ENCODE results near the gene DIAPH3. TPM values are rescaled to one million over a fixed set of nuclear protein-coding genes. Genes with fewer than 3 reads are reported as not detected.

DIAPH3 gene
- total RNA-seq, 1 experiment from 2014 or later: 24.8 TPM

GRCh38 chr13:59975807-59976435, 187.8 kb downstream of the DIAPH3 start:
- Histone ChIP-seq H3K4me3 (no peak overlapping the region), H3K9me3 (no peaks in the 10 kb centered on the region), H3K27me3 (no peaks in the 10 kb centered on the region), H3K36me3 (peaks cover 11% of the 10 kb centered on the region)
- DNase-seq: no peak

GRCh38 chr13:59970847-59971246, 192.9 kb downstream of the DIAPH3 start:
- Histone ChIP-seq H3K9me3 (no peaks in the 10 kb centered on the region), H3K27me3 (no peaks in the 10 kb centered on the region), H3K4me3 (no peak overlapping the region), H3K36me3 (peaks cover 17% of the 10 kb centered on the region)
- no peak for DNase-seq

GRCh38 chr13:59963827-59964226, 199.9 kb downstream of the DIAPH3 start:
- Histone ChIP-seq H3K9me3 (no peaks in the 10 kb centered on the region), H3K27me3 (no peaks in the 10 kb centered on the region), H3K4me3 (no peak overlapping the region), H3K36me3 (no peaks in the 10 kb centered on the region; the same call in 1 of the 2 replicates)
- no peak for DNase-seq

GRCh38 chr13:59963383-59963782, 200.3 kb downstream of the DIAPH3 start:
- Histone ChIP-seq H3K36me3 (no peaks in the 10 kb centered on the region; the same call in 1 of the 2 replicates), H3K27me3 (no peaks in the 10 kb centered on the region), H3K9me3 (no peaks in the 10 kb centered on the region), H3K4me3 (no peak overlapping the region)
- no peak for DNase-seq

GRCh38 chr13:59962343-59962742, 201.4 kb downstream of the DIAPH3 start:
- H3K4me3 ChIP-seq: no peak overlapping the region
- no peak for DNase-seq
- no peaks in the 10 kb centered on the region for H3K27me3 ChIP-seq
- H3K36me3 ChIP-seq: peaks cover 5% of the 10 kb centered on the region; the same call in 1 of the 2 replicates
- H3K9me3 ChIP-seq: no peaks in the 10 kb centered on the region

GRCh38 chr13:59960683-59961082, 203.0 kb downstream of the DIAPH3 start:
- H3K36me3 ChIP-seq: peaks cover 13% of the 10 kb centered on the region
- no peaks in the 10 kb centered on the region for H3K27me3 ChIP-seq
- H3K9me3 ChIP-seq: no peaks in the 10 kb centered on the region
- no peak for DNase-seq
- no peak overlapping the region for H3K4me3 ChIP-seq

- H3K36me3 ChIP-seq: peaks cover 14% of the 10 kb centered on the region
- H3K4me3 ChIP-seq: no peak overlapping the region
- no peak for DNase-seq
- no peaks in the 10 kb centered on the region for H3K9me3 ChIP-seq
- no peaks in the 10 kb centered on the region for H3K27me3 ChIP-seq
Measured at GRCh38 chr13:59957438-59957837, 206.3 kb downstream of the DIAPH3 start.

GRCh38 chr13:59954601-59955000, 209.1 kb downstream of the DIAPH3 start:
- Histone ChIP-seq H3K9me3 (no peaks in the 10 kb centered on the region), H3K36me3 (peaks cover 14% of the 10 kb centered on the region), H3K4me3 (no peak overlapping the region), H3K27me3 (no peaks in the 10 kb centered on the region)
- DNase-seq: no peak

- no peaks in the 10 kb centered on the region for H3K27me3 ChIP-seq
- H3K9me3 ChIP-seq: no peaks in the 10 kb centered on the region
- H3K4me3 ChIP-seq: no peak overlapping the region
- peaks cover 4% of the 10 kb centered on the region; the same call in 1 of the 2 replicates for H3K36me3 ChIP-seq
- DNase-seq: no peak
Measured at GRCh38 chr13:59951011-59951410, 212.7 kb downstream of the DIAPH3 start.

GRCh38 chr13:59950266-59950665, 213.5 kb downstream of the DIAPH3 start:
- DNase-seq: no peak
- Histone ChIP-seq H3K9me3 (no peaks in the 10 kb centered on the region), H3K36me3 (no peaks in the 10 kb centered on the region), H3K27me3 (no peaks in the 10 kb centered on the region), H3K4me3 (no peak overlapping the region)

GRCh38 chr13:59948686-59949085, 215.0 kb downstream of the DIAPH3 start:
- Histone ChIP-seq H3K9me3 (no peaks in the 10 kb centered on the region), H3K27me3 (no peaks in the 10 kb centered on the region), H3K4me3 (no peak overlapping the region), H3K36me3 (no peaks in the 10 kb centered on the region)
- DNase-seq: no peak

- Histone ChIP-seq H3K9me3 (no peaks in the 10 kb centered on the region), H3K4me3 (no peak overlapping the region), H3K36me3 (no peaks in the 10 kb centered on the region), H3K27me3 (no peaks in the 10 kb centered on the region)
- DNase-seq: no peak
Measured at GRCh38 chr13:59946944-59947343, 216.8 kb downstream of the DIAPH3 start.

- Histone ChIP-seq H3K36me3 (peaks cover 15% of the 10 kb centered on the region), H3K9me3 (no peaks in the 10 kb centered on the region), H3K27me3 (no peaks in the 10 kb centered on the region), H3K4me3 (no peak overlapping the region)
- no peak for DNase-seq
Measured at GRCh38 chr13:59931621-59932020, 232.1 kb downstream of the DIAPH3 start.

GRCh38 chr13:59924256-59924655, 239.5 kb downstream of the DIAPH3 start:
- Histone ChIP-seq H3K4me3 (no peak overlapping the region), H3K27me3 (no peaks in the 10 kb centered on the region), H3K9me3 (no peaks in the 10 kb centered on the region), H3K36me3 (peaks cover 11% of the 10 kb centered on the region)
- DNase-seq: no peak

- DNase-seq: no peak
- Histone ChIP-seq H3K4me3 (no peak overlapping the region), H3K27me3 (no peaks in the 10 kb centered on the region), H3K9me3 (no peaks in the 10 kb centered on the region), H3K36me3 (peaks cover 2% of the 10 kb centered on the region)
Measured at GRCh38 chr13:59915252-59915651, 248.5 kb downstream of the DIAPH3 start.

- Histone ChIP-seq H3K9me3 (no peaks in the 10 kb centered on the region), H3K4me3 (no peak overlapping the region), H3K27me3 (no peaks in the 10 kb centered on the region), H3K36me3 (peaks cover 2% of the 10 kb centered on the region)
- DNase-seq: no peak
Measured at GRCh38 chr13:59914556-59914955, 249.2 kb downstream of the DIAPH3 start.

- Histone ChIP-seq H3K36me3 (peaks cover 7% of the 10 kb centered on the region; the same call in 1 of the 2 replicates), H3K9me3 (no peaks in the 10 kb centered on the region), H3K27me3 (no peaks in the 10 kb centered on the region), H3K4me3 (no peak overlapping the region)
- DNase-seq: no peak
Measured at GRCh38 chr13:59906413-59907049, 257.2 kb downstream of the DIAPH3 start.

- Histone ChIP-seq H3K4me3 (no peak overlapping the region), H3K36me3 (peaks cover 9% of the 10 kb centered on the region)
Measured at GRCh38 chr13:59901191-59901590, 262.5 kb downstream of the DIAPH3 start.

More at GRCh38 chr13:59901191-59901590, 262.5 kb downstream of the DIAPH3 start:
- H3K27me3 ChIP-seq: no peaks in the 10 kb centered on the region
- DNase-seq: no peak
- no peaks in the 10 kb centered on the region for H3K9me3 ChIP-seq

All from MG63 (cell line).